ENCODE results near the gene KRTAP9-7.

KRTAP9-7 gene

GRCh38 chr17:41322094-41322902 is 46.8 kb downstream of the KRTAP9-7 start:
- DNase-seq (ENCODE audit: low read depth in 3 of 3) = no peak

DNA sequence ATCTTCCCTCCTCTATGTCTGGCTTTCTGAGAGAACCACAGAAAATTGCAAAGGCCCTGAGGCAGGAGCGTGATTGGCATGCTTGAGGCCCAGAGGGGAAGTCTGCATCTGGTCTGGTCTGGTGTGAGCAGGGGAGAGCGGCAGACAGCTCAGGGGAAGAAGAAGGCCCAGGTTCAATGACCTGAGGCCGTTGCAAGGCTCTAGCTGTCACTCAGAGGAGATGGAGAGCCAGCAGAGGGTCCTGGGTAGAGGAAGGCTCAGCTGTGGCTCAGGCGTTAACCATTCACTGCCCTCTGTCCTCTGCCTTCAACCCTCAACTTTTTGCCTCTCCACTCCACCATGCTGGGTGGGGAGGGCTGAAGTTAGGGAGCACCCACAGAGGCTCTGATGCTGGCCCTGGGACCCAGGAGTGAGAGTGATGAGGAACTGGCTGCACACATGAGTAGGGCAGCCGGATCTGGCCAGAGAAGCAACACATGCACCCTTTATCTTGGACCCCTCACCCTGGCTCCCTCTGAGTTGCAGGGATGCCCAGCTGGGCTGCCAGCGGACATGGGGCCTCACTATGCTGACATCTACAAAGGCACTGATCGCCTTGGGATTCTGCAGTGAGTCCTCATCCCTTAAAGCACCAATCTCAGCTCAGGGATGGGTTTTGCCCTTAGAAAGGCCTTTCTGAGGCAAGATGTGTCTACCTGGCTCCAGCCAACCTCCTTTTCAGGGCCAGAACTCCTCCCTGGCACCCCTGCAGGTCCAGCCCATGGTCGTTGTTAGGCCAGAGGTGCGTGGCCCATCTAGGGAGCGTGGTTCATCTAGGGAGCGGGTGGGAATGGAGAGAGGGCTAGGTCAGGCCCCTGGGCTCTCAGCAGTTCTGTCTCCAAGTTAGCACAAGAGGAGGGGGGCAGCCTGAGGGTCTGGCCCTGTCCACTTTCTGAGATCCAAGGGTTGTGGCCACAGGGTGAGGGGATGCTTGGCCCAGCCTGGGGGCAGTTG is 47.7 kb downstream of the KRTAP9-7 start:
- no peak for DNase-seq (ENCODE audit: low read depth in 3 of 3)

DNA sequence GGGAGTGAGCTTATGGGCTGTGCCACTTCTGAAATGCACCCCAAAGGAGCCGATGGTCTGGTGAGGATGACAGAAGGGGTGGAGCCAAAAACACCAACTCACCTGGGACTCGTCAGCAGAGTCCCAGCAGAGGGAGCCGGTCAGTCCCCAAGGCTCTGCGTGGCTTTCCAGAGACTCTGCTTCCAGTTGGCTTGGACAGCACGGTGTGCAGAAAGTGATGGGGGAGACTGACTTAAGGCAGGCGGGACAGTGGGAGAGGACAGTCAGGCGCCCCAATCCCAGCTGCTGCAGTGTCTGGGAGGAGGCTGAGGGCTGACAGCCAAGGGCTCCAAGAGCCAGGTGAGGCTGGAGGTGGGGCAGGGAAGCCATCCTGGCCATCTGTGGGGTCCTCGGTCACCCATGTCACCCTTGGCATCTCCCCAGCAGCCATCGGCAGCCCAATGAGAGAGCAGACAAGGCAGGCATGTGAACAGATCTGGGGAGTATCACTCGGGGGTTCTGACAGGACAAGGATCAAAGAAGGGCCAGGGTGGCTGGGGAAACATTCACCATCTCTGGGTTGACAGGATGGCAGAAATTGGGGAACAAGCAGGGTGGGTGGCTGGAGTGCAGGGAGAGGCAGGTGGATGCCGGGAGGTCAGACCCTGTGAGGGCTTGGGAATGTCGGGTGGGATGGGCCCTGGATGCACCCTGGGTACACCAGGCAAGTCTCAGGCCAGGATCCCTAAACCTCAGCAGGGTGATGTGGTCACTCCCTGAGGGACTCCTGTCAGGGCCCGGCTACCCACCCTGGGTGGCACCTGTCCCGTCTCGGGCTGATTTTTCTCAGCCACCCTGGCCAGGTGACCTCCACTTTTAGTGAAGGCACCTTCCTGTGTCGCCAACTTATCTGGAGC is 48.9 kb downstream of the KRTAP9-7 start:
- DNase-seq (ENCODE audit: low read depth in 3 of 3) = no peak

DNA sequence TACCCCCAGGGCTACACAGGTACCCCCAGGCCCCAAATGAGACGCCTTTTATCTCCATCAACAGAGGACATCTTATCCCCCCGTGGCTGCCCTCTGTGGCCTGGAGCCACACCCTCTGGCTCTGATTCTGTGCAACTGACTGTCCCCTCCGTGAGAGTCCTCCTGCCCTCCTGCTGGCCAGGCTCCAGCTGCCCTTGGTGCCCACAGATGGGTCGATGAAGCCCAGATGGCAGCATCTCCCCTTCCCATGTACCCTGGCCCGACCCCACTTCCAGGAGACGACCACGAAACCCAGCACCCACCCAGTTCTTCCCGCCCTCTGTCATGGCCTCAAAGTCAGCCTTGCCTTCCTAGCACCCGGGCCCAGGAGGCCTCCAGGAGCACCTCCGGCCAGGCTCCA is 49.6 kb downstream of the KRTAP9-7 start:
- DNase-seq (ENCODE audit: low read depth in 3 of 3) = no peak

- no peak for DNase-seq (ENCODE audit: low read depth in 3 of 3)
Measured at GRCh38 chr17:41325611-41326010, 50.1 kb downstream of the KRTAP9-7 start.

All from stimulated activated CD4-positive, alpha-beta T cell treated with anti-CD3 and anti-CD28 coated beads, TNF-alpha, amount 100 ng/mL, for 48 hours (primary cell).